Upper lobe of left lung (tissue), 6 donors: ENCODE results near the gene GLIPR1. TPM values are rescaled to one million over a fixed set of nuclear protein-coding genes. Genes with fewer than 3 reads are reported as not detected.
"Not testable (repeated sequence)": the region's sequence is repeated elsewhere in the genome, so short reads cannot be mapped to it uniquely, and the experiment has no call there.

Source experiments
- ATAC-seq, 2 donors: fragments of 200-7000 bp; cut with Tn5 transposase; one replicate each; pipeline ENCODE4 v1.9.1; 2022; ENCODE audit warnings: mild to moderate bottlenecking in 2 of 2, moderate library complexity in 2 of 2; ENCODE audit not compliant: low FRiP score in 2 of 2
- DNase-seq, 2 donors: peaks; one replicate each; pipeline ENCODE4 v3.0.0-alpha.2; 2019 to 2020
- H3K27ac ChIP-seq, 4 donors: fragments of 200-600 bp; sonication (generic); one replicate each; pipeline ENCODE4 v1.5.1; 2016 to 2019
- H3K27me3 ChIP-seq, 4 donors: fragments of 200-600 bp; sonication (generic); one replicate each; pipeline ENCODE4 v1.5.1; 2017 to 2019
- H3K36me3 ChIP-seq, 4 donors: fragments of 200-600 bp; sonication (generic); one replicate each; pipeline ENCODE4 v1.5.1; 2016 to 2019
- H3K4me1 ChIP-seq, 4 donors: fragments of 200-600 bp; sonication (generic); one replicate each; pipeline ENCODE4 v1.5.1; 2018 to 2019
- H3K4me3 ChIP-seq, 4 donors: fragments of 200-600 bp; sonication (generic); one replicate each; pipeline ENCODE4 v1.5.1; 2017 to 2019; ENCODE audit warnings: mild to moderate bottlenecking in 2 of 4, moderate library complexity in 1 of 4
- H3K9me3 ChIP-seq, 4 donors: fragments of 200-600 bp; sonication (generic); one replicate each; pipeline ENCODE4 v1.5.1; 2018 to 2019
- CTCF ChIP-seq, 6 experiments: fragments of 450-650 bp in 4 of 6; fragments of 200-600 bp in 2 of 6; sonication (generic) in 2 of 6; IDR thresholded peaks; one replicate each; pipeline ENCODE4 v1.5.1; 2016 to 2019; ENCODE audit warnings: antibody characterized with exemption in 6 of 6
- EP300 ChIP-seq, 4 donors: sonication (generic); formaldehyde crosslinking; IDR thresholded peaks; one replicate each; pipeline ENCODE4 v1.5.1; 2017; ENCODE audit warnings: antibody characterized with exemption in 4 of 4, control low read depth in 2 of 4
- POLR2A ChIP-seq, 4 donors: fragments of 450-650 bp; IDR thresholded peaks; one replicate each; pipeline ENCODE4 v1.5.1; 2016 to 2017; ENCODE audit warnings: antibody characterized with exemption in 4 of 4, mild to moderate bottlenecking in 2 of 4
- POLR2AphosphoS5 ChIP-seq, 2 donors: sonication (generic); formaldehyde crosslinking; IDR thresholded peaks; one replicate each; pipeline ENCODE4 v1.5.1; 2017; ENCODE audit warnings: antibody characterized with exemption in 2 of 2
- WGBS, 2 donors: methylation state at CpG; one replicate each; pipeline ENCODE4 v1.1.5; 2017 to 2018; 5-methylcytosine and 5-hydroxymethylcytosine counted together
- total RNA-seq, 6 donors: library from RNA; depleted of rRNA in 4 of 6; stranded (reverse); fragments of >200 nt in 4 of 6; gene quantifications; one replicate each; pipeline versions ENCODE4 v1.1.0 to v1.2.1, GENCODE V29; 2016 to 2021
- donor health status: DM: no; HTN: no; CAD: no; lungs with moderate emphysema.
- donor health status: DM: no; HTN: yes; CAD: no; lungs with severe emphysema.

Gene GLIPR1
- total RNA-seq, 6 donors from 2014 or later, result 7.3 to 56.7 (median 15.7) TPM

- H3K27ac ChIP-seq, result no peak overlapping the region
- ATAC-seq (no peak), DNase-seq (no peak)
- WGBS, 2 donors, result 66 to 73% methylated on average over 4 of the region's 4 CpGs
- H3K4me3 ChIP-seq, result no peak overlapping the region
- peaks cover 0 to 32% (median 6%) of the 10 kb centered on the region in 4 donors for H3K36me3 ChIP-seq
- H3K4me1 ChIP-seq, result peaks cover 13 to 20% (median 16%) of the 10 kb centered on the region in 4 donors
- H3K9me3 ChIP-seq, result no peaks in the 10 kb centered on the region
- no peaks in the 10 kb centered on the region for H3K27me3 ChIP-seq
- no peak for TF ChIP-seq CTCF (IDR thresholded peaks at IDR 0.05)
- TF ChIP-seq POLR2A (IDR thresholded peaks at IDR 0.05), result no peak
- no peak for TF ChIP-seq POLR2AphosphoS5 (IDR thresholded peaks at IDR 0.05)
- TF ChIP-seq EP300 (IDR thresholded peaks at IDR 0.05), result no peak
These were observed 29.1 kb downstream of the GLIPR1 start for GRCh38 chr12:75509621-75510020.

- 4 to 6% methylated on average over 45 to 47 of the region's 47 CpGs for WGBS, 2 donors
- peak within 1 kb of the TSS; percentile 66 to 86 (median 84) for H3K4me3 ChIP-seq
- H3K27ac ChIP-seq, result peak within 1 kb of the TSS; percentile 74 to 85 (median 82)
- no peaks in the 10 kb centered on the region for H3K27me3 ChIP-seq
- H3K4me1 ChIP-seq, result peaks cover 13 to 20% (median 16%) of the 10 kb centered on the region in 4 donors
- peak; percentile 99 for ATAC-seq
- TF ChIP-seq POLR2AphosphoS5 (IDR thresholded peaks at IDR 0.05), result peak; percentile 64 to 83
- peak in 2 of 6 experiments; percentile 29 to 30 for TF ChIP-seq CTCF (IDR thresholded peaks at IDR 0.05)
- peak in 2 of 4 donors; percentile 19 to 35 for TF ChIP-seq EP300 (IDR thresholded peaks at IDR 0.05)
- peak in 3 of 4 donors; percentile 22 to 61 (median 46) for TF ChIP-seq POLR2A (IDR thresholded peaks at IDR 0.05)
- DNase-seq, result peak in 1 of 2 donors; percentile 95
- peaks cover 0 to 14% (median under 1%) of the 10 kb centered on the region in 4 donors for H3K36me3 ChIP-seq
- H3K9me3 ChIP-seq, result no peaks in the 10 kb centered on the region
These were observed 30.8 kb downstream of the GLIPR1 start, which contains the start of gene KRR1 for GRCh38 chr12:75511116-75512048. KRR1 (minus strand) TSS chr12:75511609; CDS start chr12:75511597, 12 bp downstream.

- not testable (repeated sequence) for H3K4me1 ChIP-seq, H3K9me3 ChIP-seq, H3K4me3 ChIP-seq, H3K36me3 ChIP-seq, H3K27me3 ChIP-seq, DNase-seq, ATAC-seq, H3K27ac ChIP-seq
These were observed 40.7 kb downstream of the GLIPR1 start for GRCh38 chr12:75521224-75521623.

GRCh38 chr12:75522124-75522523 lies 41.6 kb downstream of the GLIPR1 start:
- H3K27ac ChIP-seq, H3K4me3 ChIP-seq, ATAC-seq, H3K9me3 ChIP-seq, H3K27me3 ChIP-seq, DNase-seq, H3K36me3 ChIP-seq, H3K4me1 ChIP-seq: not testable (repeated sequence)
- 88 to 95% methylated on average over 5 of the region's 5 CpGs for WGBS, 2 donors

- TF ChIP-seq POLR2AphosphoS5 (IDR thresholded peaks at IDR 0.05), result no peak
- TF ChIP-seq EP300 (IDR thresholded peaks at IDR 0.05), result no peak
- no peak for TF ChIP-seq POLR2A (IDR thresholded peaks at IDR 0.05)
- no peak for TF ChIP-seq CTCF (IDR thresholded peaks at IDR 0.05)
- H3K4me3 ChIP-seq, result no peak overlapping the region
- no peak for ATAC-seq
These were observed 44.7 kb downstream of the GLIPR1 start for GRCh38 chr12:75525263-75525662.

More at GRCh38 chr12:75525263-75525662, 44.7 kb downstream of the GLIPR1 start:
- DNase-seq, result no peak
- Histone ChIP-seq H3K36me3 (no peaks in the 10 kb centered on the region), H3K4me1 (no peaks in the 10 kb centered on the region), H3K9me3 (no peaks in the 10 kb centered on the region), H3K27me3 (no peaks in the 10 kb centered on the region), H3K27ac (no peak overlapping the region)
- 28 to 30% methylated on average over 1 of the region's 1 CpG for WGBS, 2 donors
